Stimulated activated CD8-positive, alpha-beta memory T cell treated with anti-CD3 and anti-CD28 coated beads, Interleukin-4, amount 100 ng/mL, for 4 hours (primary cell): ENCODE results near the gene ALDOC.
A peak's percentile ranks its signal among the peaks of the same experiment; 100 is the strongest.

Source experiments
- DNase-seq, 2 donors: peaks; one replicate each; pipeline ENCODE4 v3.0.0-alpha.2; 2020; ENCODE audit warnings: low read depth in 2 of 2, low spot score in 1 of 2

The ALDOC gene

GRCh38 chr17:28553000-28553505, 23.6 kb downstream of the ALDOC start:
- DNase-seq, result no peak

GRCh38 chr17:28552176-28552999, 24.3 kb downstream of the ALDOC start, which contains the start of gene UNC119:
TSS of gene UNC119 (minus strand) at chr17:28552624. CDS start at chr17:28552557, 67 bp downstream.
- peak; percentile 48 to 52 for DNase-seq

GRCh38 chr17:28551421-28552175, 25.1 kb downstream of the ALDOC start:
- DNase-seq, result no peak

GRCh38 chr17:28550858-28551257, 25.8 kb downstream of the ALDOC start:
- DNase-seq, result no peak

GRCh38 chr17:28549236-28550132, 27.2 kb downstream of the ALDOC start:
- DNase-seq, result peak in 1 of 2 donors; percentile 21

GRCh38 chr17:28548417-28549130, 28.1 kb downstream of the ALDOC start:
- no peak for DNase-seq

- DNase-seq, result no peak
These were observed 28.9 kb downstream of the ALDOC start for GRCh38 chr17:28547623-28548416.

- DNase-seq, result no peak
These were observed 29.5 kb downstream of the ALDOC start for GRCh38 chr17:28547096-28547622.

GRCh38 chr17:28545787-28546415, 30.8 kb downstream of the ALDOC start:
- DNase-seq, result no peak

- no peak for DNase-seq
These were observed 31.6 kb downstream of the ALDOC start for GRCh38 chr17:28545141-28545503.

GRCh38 chr17:28544402-28545140, 32.1 kb downstream of the ALDOC start:
- no peak for DNase-seq

GRCh38 chr17:28541439-28541838, 35.3 kb downstream of the ALDOC start:
- no peak for DNase-seq

GRCh38 chr17:28540231-28540630, 36.5 kb downstream of the ALDOC start:
- no peak for DNase-seq

- DNase-seq, result no peak
These were observed 38.3 kb downstream of the ALDOC start for GRCh38 chr17:28538296-28538895.

- DNase-seq, result no peak
These were observed 39.5 kb downstream of the ALDOC start for GRCh38 chr17:28537219-28537610.

- DNase-seq, result no peak
These were observed 40.0 kb downstream of the ALDOC start for GRCh38 chr17:28536532-28537218.

GRCh38 chr17:28534740-28535375, 41.8 kb downstream of the ALDOC start:
- DNase-seq, result no peak
